GM12878 (cell line): ENCODE measurements around the gene HERPUD1. TPM values are rescaled to one million over a fixed set of nuclear protein-coding genes. Genes with fewer than 3 reads are reported as not detected.

Source experiments
- ATAC-seq: fragments of 200-7000 bp; cut with Tn5 transposase; 3 replicates; pipeline ENCODE4 v1.9.1; 2020; ENCODE audit warnings: mild to moderate bottlenecking, moderate library complexity
- BruUV-seq: library from RNA; stranded (reverse); fragments of 400-500 nt; replicated peaks from 2 replicates; lab custom pipeline; 2021; lab: Mats Ljungman, UMichigan
- CTCF ChIA-PET: fragments of 300-600 bp; sonication (Branson Sonifier 250); formaldehyde crosslinking; extraction: SDS; loops from one replicate; lab custom pipeline; 2021; ENCODE audit warnings: inconsistent platforms; lab: Yijun Ruan, JAX
- POLR2A ChIA-PET: fragments of 350-600 bp; formaldehyde crosslinking; extraction: SDS; loops from one replicate; lab custom pipeline; 2021; ENCODE audit warnings: inconsistent platforms; lab: Charles Lee
- RAD21 ChIA-PET: fragments of 300-600 bp; sonication (Branson Sonifier 250); formaldehyde crosslinking; loops from one replicate; lab custom pipeline; 2023; ENCODE audit warnings: antibody characterized with exemption; ENCODE audit not compliant: unreplicated experiment; lab: Charles Lee
- SMC1A ChIA-PET: fragments of 300-600 bp; sonication (Branson Sonifier 250); formaldehyde crosslinking; loops from one replicate; lab custom pipeline; 2023; ENCODE audit not compliant: unreplicated experiment, uncharacterized antibody; lab: Charles Lee
- DNase-seq: peaks from one replicate; pipeline ENCODE4 v3.0.0-alpha.2; 2011; ENCODE audit warnings: low read depth, low spot score
- FAIRE-seq: peaks from 3 replicates; lab custom pipeline; 2011; peaks lifted over from hg19 to GRCh38; lab: Jason Lieb, UNC
- H2AFZ ChIP-seq: 2 replicates; pipeline ENCODE4 v1.6.0; 2011; ENCODE audit warnings: low read depth, low read length, control low read depth; ENCODE audit not compliant: control insufficient read depth
- H3K27ac ChIP-seq: 2 replicates; pipeline ENCODE4 v1.5.1; 2011; ENCODE audit warnings: control low read depth; ENCODE audit not compliant: control insufficient read depth, insufficient read depth
- H3K27me3 ChIP-seq, 2 experiments: replicated peaks in 1 of 2; 2 replicates each; pipeline versions ENCODE4 v1.6.0 to v1.6.1; 2011; ENCODE audit warnings: low read length in 1 of 2; ENCODE audit not compliant: control insufficient read depth in 2 of 2, insufficient read depth in 2 of 2
- H3K36me3 ChIP-seq, 2 experiments: 2 replicates each; pipeline ENCODE4 v1.5.1; 2011; ENCODE audit warnings: low read length in 1 of 2; ENCODE audit not compliant: control insufficient read depth in 2 of 2, insufficient read depth in 2 of 2
- H3K4me1 ChIP-seq: 2 replicates; pipeline ENCODE4 v1.6.1; 2011; ENCODE audit warnings: mild to moderate bottlenecking, low read length, moderate library complexity, mixed read lengths; ENCODE audit not compliant: control insufficient read depth, insufficient read depth
- H3K4me2 ChIP-seq: 2 replicates; pipeline ENCODE4 v1.6.0; 2011; ENCODE audit warnings: control low read depth; ENCODE audit not compliant: control insufficient read depth, insufficient read depth
- H3K4me3 ChIP-seq: fragments of 200-600 bp; sonication (generic); 2 replicates; pipeline ENCODE4 v1.5.1; 2016
- H3K79me2 ChIP-seq: 2 replicates; pipeline ENCODE4 v1.6.0; 2011; ENCODE audit warnings: low read length; ENCODE audit not compliant: control insufficient read depth, insufficient read depth
- H3K9ac ChIP-seq: 2 replicates; pipeline ENCODE4 v1.8.0; 2011; ENCODE audit warnings: low read length, control low read depth, mixed read lengths; ENCODE audit not compliant: control insufficient read depth, insufficient read depth
- H3K9me3 ChIP-seq: replicated peaks from 3 replicates; pipeline ENCODE4 v1.5.1; 2011; ENCODE audit warnings: mild to moderate bottlenecking, low read length; ENCODE audit not compliant: control insufficient read depth, insufficient read depth
- H4K20me1 ChIP-seq: 2 replicates; pipeline ENCODE4 v1.6.0; 2011; ENCODE audit not compliant: control insufficient read depth, insufficient read depth
- BCLAF1 ChIP-seq: fragments of 450-650 bp; IDR thresholded peaks from 2 replicates; pipeline ENCODE4 v1.6.1; 2017; ENCODE audit warnings: antibody characterized with exemption, mild to moderate bottlenecking, moderate library complexity
- BHLHE40 ChIP-seq, 2 experiments: fragments of 450-650 bp in 1 of 2; IDR thresholded peaks; 2 replicates each; pipeline ENCODE4 v1.6.1; 2011 to 2017; ENCODE audit warnings: low read depth in 2 of 2, borderline replicate concordance in 1 of 2, improper control_type of control experiment in 1 of 2, low read length in 1 of 2, mild to moderate bottlenecking in 1 of 2
- CHD2 ChIP-seq: IDR thresholded peaks from 2 replicates; pipeline ENCODE4 v1.6.1; 2011; ENCODE audit warnings: low read depth, low read length, improper control_type of control experiment, borderline replicate concordance
- CREM ChIP-seq: IDR thresholded peaks from 2 replicates; pipeline ENCODE4 v1.6.1; 2014; ENCODE audit warnings: antibody characterized with exemption, low read depth
- FOXK2 ChIP-seq: fragments of 450-650 bp; IDR thresholded peaks from 2 replicates; pipeline ENCODE4 v1.6.1; 2017; ENCODE audit warnings: mild to moderate bottlenecking, moderate library complexity
- HCFC1 ChIP-seq: fragments of 150-350 bp; IDR thresholded peaks from 2 replicates; pipeline ENCODE4 v1.6.1; 2014; ENCODE audit warnings: low read length
- POU2F2 ChIP-seq: IDR thresholded peaks from 3 replicates; pipeline ENCODE4 v1.6.1; 2011; ENCODE audit warnings: low read depth, mild to moderate bottlenecking, low read length, borderline replicate concordance
- RAD21 ChIP-seq: IDR thresholded peaks from 2 replicates; pipeline ENCODE4 v1.6.1; 2011; ENCODE audit warnings: mild to moderate bottlenecking, low read depth, low read length, moderate library complexity; ENCODE audit not compliant: insufficient read depth
- RUNX3 ChIP-seq: IDR thresholded peaks from 2 replicates; pipeline ENCODE4 v1.6.1; 2012; ENCODE audit warnings: low read length, inconsistent platforms
- SIN3A ChIP-seq: IDR thresholded peaks from 2 replicates; pipeline ENCODE4 v1.6.1; 2012; ENCODE audit warnings: low read depth, low read length, improper control_type of control experiment
- SREBF2 ChIP-seq: IDR thresholded peaks from 2 replicates; pipeline ENCODE4 v1.6.1; 2012; ENCODE audit warnings: mild to moderate bottlenecking, low read length
- SUPT20H ChIP-seq: IDR thresholded peaks from 2 replicates; pipeline ENCODE4 v1.6.1; 2011; ENCODE audit warnings: low read depth, mild to moderate bottlenecking, low read length, moderate library complexity, borderline replicate concordance; ENCODE audit not compliant: control insufficient read depth
- TARDBP ChIP-seq: IDR thresholded peaks from 2 replicates; pipeline ENCODE4 v1.6.1; 2016; ENCODE audit warnings: borderline replicate concordance
- ZNF217 ChIP-seq: fragments of 450-650 bp; IDR thresholded peaks from 2 replicates; pipeline ENCODE4 v1.6.1; 2017; ENCODE audit warnings: antibody characterized with exemption, mild to moderate bottlenecking
- ZNF592 ChIP-seq: fragments of 450-650 bp; IDR thresholded peaks from 2 replicates; pipeline ENCODE4 v1.6.1; 2017; ENCODE audit warnings: mild to moderate bottlenecking, moderate library complexity
- WGBS: methylation state at CpG from one replicate; pipeline ENCODE4 v1.1.6; 2016; ENCODE audit warnings: low lambda C conversion rate; ENCODE audit not compliant: insufficient replicate concordance, insufficient coverage; ENCODE audit errors: missing lambda C conversion rate; 5-methylcytosine and 5-hydroxymethylcytosine counted together
- in situ Hi-C: fragments of 300-500 bp; cut with MboI; formaldehyde crosslinking; loops from 9 replicates; pipeline ENCODE4 v1.14.3; 2018; ENCODE audit warnings: mixed read lengths
- intact Hi-C: fragments of 100-400 bp; cut with micrococcal nuclease; formaldehyde crosslinking; loops from one replicate; pipeline ENCODE4 v1.14.2; 2022; ENCODE audit not compliant: unreplicated experiment
- polyA plus RNA-seq, 11 experiments: library from polyadenylated mRNA; depleted of rRNA in 4 of 11; unstranded in 6 of 11; stranded (reverse) in 5 of 11; fragments of >200 nt; fragmentation: Nextera tagmentation in 4 of 11; fragmentation: Illumina TruSeq in 1 of 11; extraction: Ambion mirVana in 4 of 11; extraction: Trizol in 1 of 11; gene quantifications; 1 replicate in 1 of 11; 2 replicates in 10 of 11; pipeline versions ENCODE4 v1.2.1 to v1.2.3, GENCODE V29; 2011 to 2016; ENCODE audit warnings: inconsistent platforms in 2 of 11, missing spikeins in 2 of 11, low read depth in 1 of 11
- total RNA-seq, 4 experiments: library from RNA; depleted of rRNA in 3 of 4; stranded (reverse); fragments of >200 nt in 3 of 4; fragmentation: Illumina TruSeq in 1 of 4; extraction: Trizol in 1 of 4; gene quantifications; 2 replicates each; pipeline versions ENCODE4 v1.2.1 to v1.2.3, GENCODE V29; 2013 to 2021

Gene HERPUD1
- total and polyA plus RNA-seq, 10 of the 15 experiments (the other 5 are each of a cell fraction or from before 2014, with no cell fraction given): 32.6 to 212 (median 122) TPM

GRCh38 chr16:56964243-56965148, 32.6 kb downstream of the HERPUD1 start:
- Histone ChIP-seq H3K79me2 (no peaks in the 10 kb centered on the region), H3K4me2 (no peak overlapping the region), H3K4me3 (no peak overlapping the region), H3K27ac (no peak overlapping the region), H3K4me1 (peaks cover 7% of the 10 kb centered on the region), H3K9ac (no peak overlapping the region), H4K20me1 (no peaks in the 10 kb centered on the region), H3K36me3 (no peaks in the 10 kb centered on the region), H3K27me3 (no peaks in the 10 kb centered on the region), H2AFZ (peak overlapping the region; percentile 60), H3K9me3 (no peaks in the 10 kb centered on the region)
- ChIA-PET RAD21 (interaction anchor here (0.6 to 16.8 kb wide), 28 partner anchors 9 to 171 kb away, joined by 3 to 376 read pairs (median 4); partner anchors contain the start of gene NLRC5), POLR2A (interaction anchor here (0.7 to 17.6 kb wide), 7 partner anchors 12 to 127 kb away, joined by 3 to 343 read pairs (median 3); partner anchors contain the start of genes CPNE2 and NLRC5), SMC1A (interaction anchor here (0.6 to 31.6 kb wide), 27 partner anchors 9 to 202 kb away, joined by 3 to 604 read pairs (median 5); partner anchors contain the start of gene NLRC5), CTCF (interaction anchor here (0.6 to 17.5 kb wide), 54 partner anchors 12 to 447 kb away, joined by 3 to 420 read pairs (median 6); partner anchors contain the start of genes CPNE2, HERPUD1, NLRC5 and SLC12A3)
- FAIRE-seq (peak; percentile 83), DNase-seq (no peak), ATAC-seq (peak; percentile 92)
- in situ Hi-C loops: loop anchor here (5.0 kb wide), 1 partner anchor 208 kb away; no protein-coding TSS in a partner anchor
- 30% methylated on average over 30 of the region's 30 CpGs for WGBS
- no TSS peak for BruUV-seq
- intact Hi-C loops: loop anchor here (1.0 to 5.0 kb wide), 5 partner anchors 33 to 204 kb away; no protein-coding TSS in a partner anchor
- peak; percentile 45; the same call in 1 of the 2 replicates for TF ChIP-seq CREM
- TF ChIP-seq ZNF217: peak; percentile 15; the same call in 1 of the 2 replicates
- no peak for TF ChIP-seq SUPT20H
- TF ChIP-seq RAD21: peak; percentile 97
- TF ChIP-seq BCLAF1: no peak
- TF ChIP-seq POU2F2: 0 out of 3 replicates have a peak, but pooled peaks have one; percentile 23
- TF ChIP-seq HCFC1: 0 out of 2 replicates have a peak, but pooled peaks have one; percentile 24
- TF ChIP-seq SIN3A: no peak
- 0 out of 2 replicates have a peak, but pooled peaks have one; percentile 45 for TF ChIP-seq TARDBP
- peak; percentile 45; the same call in 1 of the 2 replicates for TF ChIP-seq RUNX3
- peak; percentile 90 for TF ChIP-seq ZNF592
- no peak for TF ChIP-seq SREBF2
- peak; percentile 53 to 66 for TF ChIP-seq BHLHE40 (IDR thresholded peaks at IDR 0.05; ENCODE audit: borderline replicate concordance in 1 of 2, low read depth in 2 of 2, low read length in 1 of 2)
- no peak for TF ChIP-seq FOXK2
- no peak; the same call in 1 of the 2 replicates for TF ChIP-seq CHD2
